OCI-LY3 (cell line): ENCODE results near the gene ANKS4B.
"Not testable (repeated sequence)": the region's sequence is repeated elsewhere in the genome, so short reads cannot be mapped to it uniquely, and the experiment has no call there.

ENCODE experiments used
- CTCF ChIP-seq: fragments of 200-600, 300-600 bp; sonication (generic); IDR thresholded peaks from 2 replicates; pipeline ENCODE4 v1.5.1; 2014; ENCODE audit warnings: antibody characterized with exemption, low read length, low read depth
- EZH2phosphoT487 ChIP-seq: fragments of 200-600 bp; shearing (Covaris generic); IDR thresholded peaks from 2 replicates; pipeline ENCODE4 v1.6.1; 2018; ENCODE audit warnings: antibody characterized with exemption, mixed run types, low read depth

GRCh38 chr16:21289789-21290188, 56.3 kb downstream of the ANKS4B start:
- not testable (repeated sequence) for TF ChIP-seq CTCF, EZH2phosphoT487
